ENCODE data around the gene PDCD1. TPM values are rescaled to one million over a fixed set of nuclear protein-coding genes. Genes with fewer than 3 reads are reported as not detected.

PDCD1 gene
- total RNA-seq, 1 experiment from 2014 or later = 0.22 TPM

- DNase-seq (ENCODE audit: low read depth, low spot score) = no peak
- no TSS peak for BruUV-seq (replicated peaks)
- intact Hi-C loops (cut with micrococcal nuclease) = no loop called here
These were observed 14.5 kb upstream of the PDCD1 start for GRCh38 chr2:241873081-241873802.

More at GRCh38 chr2:241873081-241873802, 14.5 kb upstream of the PDCD1 start:
- Histone ChIP-seq H3K9ac (ENCODE audit: low read length) (no peak overlapping the region), H3K4me3 (replicated peaks in 1 of 2; ENCODE audit: low read depth in 1 of 2, low read length in 2 of 2) (no peak overlapping the region), H3K9me2 (ENCODE audit: insufficient read depth) (no peaks in the 10 kb centered on the region), H3K27me3 (ENCODE audit: insufficient read depth, low read length) (no peaks in the 10 kb centered on the region), H3K27ac (ENCODE audit: low read depth, low read length) (no peak overlapping the region), H3K4me1 (ENCODE audit: control insufficient read depth in 1 of 2, insufficient read depth in 2 of 2, low read length in 2 of 2) (no peaks in the 10 kb centered on the region), H3K4me2 (ENCODE audit: low read length) (no peak overlapping the region), H2AFZ (ENCODE audit: low read depth, low read length, poor library complexity, severe bottlenecking) (no peak overlapping the region), H4K20me1 (ENCODE audit: insufficient read depth) (no peaks in the 10 kb centered on the region), H3K9me3 (ENCODE audit: control insufficient read depth in 1 of 2, insufficient read depth in 1 of 2, low read depth in 1 of 2, low read length in 2 of 2) (peaks cover 0 to 6% of the 10 kb centered on the region in 2 experiments; a peak in 1 of 4 replicates), H3K79me2 (ENCODE audit: insufficient read depth, low read length) (no peaks in the 10 kb centered on the region), H3K36me3 (ENCODE audit: control insufficient read depth in 1 of 2, insufficient read depth in 2 of 2, low read length in 2 of 2) (no peaks in the 10 kb centered on the region)
- ChIA-PET POLR2A (no interaction called here), RAD21 (ENCODE audit: low non-redundant PET in 1 of 2, low total read pairs in 2 of 2, uncharacterized antibody in 2 of 2, unreplicated experiment in 2 of 2) (no interaction called here), CTCF (no interaction called here)
- TF ChIP-seq SRF (IDR thresholded peaks at IDR 0.05; ENCODE audit: low read depth) = no peak
- no peak for TF ChIP-seq CTCF (IDR thresholded peaks at IDR 0.05 in 2 of 3, conservative IDR thresholded peaks at IDR 0.05 in 1 of 3; ENCODE audit: borderline replicate concordance in 1 of 3, insufficient read depth in 1 of 3, low read depth in 2 of 3, low read length in 2 of 3)
- no peak for TF ChIP-seq SP1 (IDR thresholded peaks at IDR 0.05; ENCODE audit: low read depth)
- TF ChIP-seq CEBPB (IDR thresholded peaks at IDR 0.05; ENCODE audit: low read depth) = no peak
- no peak for TF ChIP-seq CBX3 (IDR thresholded peaks at IDR 0.05; ENCODE audit: low read depth)
- TF ChIP-seq JUND (IDR thresholded peaks at IDR 0.05) = no peak
- no peak for TF ChIP-seq YY1 (IDR thresholded peaks at IDR 0.05; ENCODE audit: extremely low read depth, insufficient replicate concordance, low read depth, low read length)
- TF ChIP-seq ATF3 (IDR thresholded peaks at IDR 0.05) = no peak
- no peak for ATAC-seq

All from HCT116 (cell line).